Measurements from ENCODE around the gene PLA2G4B. TPM values are rescaled to one million over a fixed set of nuclear protein-coding genes. Genes with fewer than 3 reads are reported as not detected.

The PLA2G4B gene
- total and polyA plus RNA-seq, 4 donors: 5.7 to 13.0 (median 10.6) TPM

DNA sequence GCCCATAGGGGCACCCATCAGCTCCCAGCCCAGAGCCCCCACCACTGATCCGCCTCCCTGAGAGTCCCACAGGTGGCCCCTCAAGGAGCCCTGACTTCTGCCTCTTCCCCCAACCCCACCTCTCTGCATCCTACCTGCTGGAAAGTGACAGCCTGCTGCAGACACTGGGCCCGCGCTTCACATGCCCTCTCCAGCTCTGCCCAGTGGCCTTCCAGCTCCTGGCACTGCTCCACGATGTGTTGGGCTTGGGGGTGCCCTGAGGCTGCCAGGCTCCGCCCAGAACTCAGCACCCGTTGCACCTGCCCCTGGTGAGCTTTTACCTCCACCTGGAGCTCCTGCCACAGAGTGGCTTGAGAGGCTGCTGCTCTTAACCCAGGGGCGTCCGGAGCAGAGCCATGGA, 35.1 kb downstream of the PLA2G4B start:
- Histone ChIP-seq H3K27ac (ENCODE audit: low read depth in 1 of 2, low read length in 1 of 2) (no peak overlapping the region), H3K27me3 (ENCODE audit: control insufficient read depth in 3 of 3, insufficient read depth in 3 of 3, low read length in 2 of 3) (no peaks in the 10 kb centered on the region), H3K4me1 (ENCODE audit: control insufficient read depth in 5 of 5, insufficient read depth in 5 of 5, low read length in 5 of 5) (no peaks in the 10 kb centered on the region), H3K36me3 (ENCODE audit: control insufficient read depth in 4 of 4, insufficient read depth in 4 of 4, low read length in 4 of 4) (no peaks in the 10 kb centered on the region), H3K9ac (ENCODE audit: insufficient read depth in 1 of 2, low read length in 2 of 2) (no peak overlapping the region), H3K9me3 (ENCODE audit: control insufficient read depth in 4 of 4, insufficient read depth in 3 of 4, low read length in 3 of 4) (no peaks in the 10 kb centered on the region), H3K4me3 (no peak overlapping the region)
- DNase-seq: no peak
- ATAC-seq (ENCODE audit: insufficient read depth, low FRiP score): no peak
- TF ChIP-seq, protein P1, sequence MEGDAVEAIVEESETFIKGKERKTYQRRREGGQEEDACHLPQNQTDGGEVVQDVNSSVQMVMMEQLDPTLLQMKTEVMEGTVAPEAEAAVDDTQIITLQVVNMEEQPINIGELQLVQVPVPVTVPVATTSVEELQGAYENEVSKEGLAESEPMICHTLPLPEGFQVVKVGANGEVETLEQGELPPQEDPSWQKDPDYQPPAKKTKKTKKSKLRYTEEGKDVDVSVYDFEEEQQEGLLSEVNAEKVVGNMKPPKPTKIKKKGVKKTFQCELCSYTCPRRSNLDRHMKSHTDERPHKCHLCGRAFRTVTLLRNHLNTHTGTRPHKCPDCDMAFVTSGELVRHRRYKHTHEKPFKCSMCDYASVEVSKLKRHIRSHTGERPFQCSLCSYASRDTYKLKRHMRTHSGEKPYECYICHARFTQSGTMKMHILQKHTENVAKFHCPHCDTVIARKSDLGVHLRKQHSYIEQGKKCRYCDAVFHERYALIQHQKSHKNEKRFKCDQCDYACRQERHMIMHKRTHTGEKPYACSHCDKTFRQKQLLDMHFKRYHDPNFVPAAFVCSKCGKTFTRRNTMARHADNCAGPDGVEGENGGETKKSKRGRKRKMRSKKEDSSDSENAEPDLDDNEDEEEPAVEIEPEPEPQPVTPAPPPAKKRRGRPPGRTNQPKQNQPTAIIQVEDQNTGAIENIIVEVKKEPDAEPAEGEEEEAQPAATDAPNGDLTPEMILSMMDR (IDR thresholded peaks at IDR 0.05; ENCODE audit: control extremely low read depth, extremely low read depth): no peak
- WGBS, 2 donors: 88 to 91% methylated on average over 8 of the region's 8 CpGs

DNA sequence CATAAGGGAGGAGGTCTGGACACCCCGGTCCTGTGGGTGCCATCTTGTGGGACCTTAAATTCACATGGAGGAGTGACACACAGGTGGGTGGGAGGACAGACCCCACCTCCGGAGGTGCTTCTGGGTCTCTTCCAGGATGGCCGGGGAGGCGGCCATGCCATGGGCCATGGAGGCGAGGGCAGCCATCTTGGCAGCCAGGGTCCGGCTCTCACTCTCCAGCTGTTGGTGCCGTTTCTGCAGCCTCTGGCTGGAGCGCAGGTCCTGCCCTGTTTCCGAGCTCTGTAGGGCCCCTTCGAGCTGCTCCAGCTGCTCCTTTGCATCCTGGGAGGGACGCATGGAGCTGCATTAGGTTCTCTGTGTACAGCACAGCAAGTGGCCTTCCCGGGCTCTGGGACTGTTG, 36.1 kb downstream of the PLA2G4B start:
- Histone ChIP-seq H3K4me1 (ENCODE audit: control insufficient read depth in 5 of 5, insufficient read depth in 5 of 5, low read length in 5 of 5) (no peaks in the 10 kb centered on the region), H3K36me3 (ENCODE audit: control insufficient read depth in 4 of 4, insufficient read depth in 4 of 4, low read length in 4 of 4) (no peaks in the 10 kb centered on the region), H3K27ac (ENCODE audit: low read depth in 1 of 2, low read length in 1 of 2) (no peak overlapping the region), H3K27me3 (ENCODE audit: control insufficient read depth in 3 of 3, insufficient read depth in 3 of 3, low read length in 2 of 3) (no peaks in the 10 kb centered on the region), H3K9me3 (ENCODE audit: control insufficient read depth in 4 of 4, insufficient read depth in 3 of 4, low read length in 3 of 4) (no peaks in the 10 kb centered on the region), H3K9ac (ENCODE audit: insufficient read depth in 1 of 2, low read length in 2 of 2) (no peak overlapping the region), H3K4me3 (no peak overlapping the region)
- TF ChIP-seq, protein P1 (IDR thresholded peaks at IDR 0.05; ENCODE audit: control extremely low read depth, extremely low read depth): no peak
- no peak for ATAC-seq (ENCODE audit: insufficient read depth, low FRiP score)
- DNase-seq: no peak
- 95 to 97% methylated on average over 12 of the region's 12 CpGs for WGBS, 2 donors

DNA sequence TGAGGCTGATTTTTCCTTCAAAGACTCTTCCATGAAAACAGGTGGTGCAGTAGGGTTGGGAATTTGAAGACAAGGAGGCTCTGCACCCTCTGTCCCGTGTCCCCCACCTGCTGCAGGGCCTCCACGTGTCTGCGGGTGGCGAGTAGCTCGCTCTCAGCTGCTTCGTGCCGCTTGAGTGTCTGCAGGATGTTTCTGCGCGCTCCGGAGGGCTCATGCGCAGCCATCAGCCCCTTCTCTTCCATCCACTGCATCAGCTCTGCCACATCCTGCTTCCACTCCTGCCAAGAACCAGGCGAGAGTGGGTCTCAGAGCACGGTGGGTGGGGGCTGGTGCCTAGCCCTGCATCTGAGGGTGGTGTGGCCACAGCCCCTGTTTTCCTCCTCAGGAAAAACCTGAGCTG, 37.4 kb downstream of the PLA2G4B start:
- Histone ChIP-seq H3K27me3 (ENCODE audit: control insufficient read depth in 3 of 3, insufficient read depth in 3 of 3, low read length in 2 of 3) (no peaks in the 10 kb centered on the region), H3K27ac (ENCODE audit: low read depth in 1 of 2, low read length in 1 of 2) (no peak overlapping the region), H3K4me1 (ENCODE audit: control insufficient read depth in 5 of 5, insufficient read depth in 5 of 5, low read length in 5 of 5) (no peaks in the 10 kb centered on the region), H3K9me3 (ENCODE audit: control insufficient read depth in 4 of 4, insufficient read depth in 3 of 4, low read length in 3 of 4) (no peaks in the 10 kb centered on the region), H3K36me3 (ENCODE audit: control insufficient read depth in 4 of 4, insufficient read depth in 4 of 4, low read length in 4 of 4) (no peaks in the 10 kb centered on the region), H3K4me3 (no peak overlapping the region), H3K9ac (ENCODE audit: insufficient read depth in 1 of 2, low read length in 2 of 2) (no peak overlapping the region)
- DNase-seq (no peak), ATAC-seq (ENCODE audit: insufficient read depth, low FRiP score) (no peak)
- 81 to 87% methylated on average over 13 of the region's 13 CpGs for WGBS, 2 donors
- TF ChIP-seq, protein P1 (IDR thresholded peaks at IDR 0.05; ENCODE audit: control extremely low read depth, extremely low read depth): no peak

DNA sequence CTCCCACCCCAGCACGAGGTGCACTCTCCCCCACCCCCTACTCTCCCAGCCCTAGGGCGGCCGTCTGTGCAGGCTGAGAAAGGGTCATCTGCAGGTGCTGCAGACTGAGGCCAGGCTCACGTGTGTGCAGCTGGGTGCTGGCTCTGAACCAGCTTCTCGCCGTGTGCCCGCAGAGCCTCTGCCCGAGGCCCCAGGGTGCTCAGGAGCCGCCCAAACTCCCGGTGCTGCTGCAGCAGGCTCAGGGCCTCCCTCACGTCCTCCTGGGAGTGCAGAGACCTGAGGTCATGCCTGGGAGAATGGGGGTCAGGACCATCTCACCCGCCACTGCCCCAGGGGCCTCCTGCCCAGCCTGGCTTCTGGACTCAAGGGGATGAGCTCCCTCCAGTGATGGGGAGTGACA, 38.0 kb downstream of the PLA2G4B start:
- Histone ChIP-seq H3K9me3 (ENCODE audit: control insufficient read depth in 4 of 4, insufficient read depth in 3 of 4, low read length in 3 of 4) (no peaks in the 10 kb centered on the region), H3K27me3 (ENCODE audit: control insufficient read depth in 3 of 3, insufficient read depth in 3 of 3, low read length in 2 of 3) (peaks cover 0 to 3% (median 0%) of the 10 kb centered on the region in 3 donors), H3K4me3 (no peak overlapping the region), H3K4me1 (ENCODE audit: control insufficient read depth in 5 of 5, insufficient read depth in 5 of 5, low read length in 5 of 5) (no peaks in the 10 kb centered on the region), H3K27ac (ENCODE audit: low read depth in 1 of 2, low read length in 1 of 2) (no peak overlapping the region), H3K9ac (ENCODE audit: insufficient read depth in 1 of 2, low read length in 2 of 2) (no peak overlapping the region), H3K36me3 (ENCODE audit: control insufficient read depth in 4 of 4, insufficient read depth in 4 of 4, low read length in 4 of 4) (no peaks in the 10 kb centered on the region)
- WGBS, 2 donors: 74 to 81% methylated on average over 12 of the region's 12 CpGs
- no peak for DNase-seq
- TF ChIP-seq, protein P1 (IDR thresholded peaks at IDR 0.05; ENCODE audit: control extremely low read depth, extremely low read depth): no peak
- no peak for ATAC-seq (ENCODE audit: insufficient read depth, low FRiP score)

All from lung (tissue), 12 donors.